ENCODE results near the gene CNGA1.

Gene CNGA1

GRCh38 chr4:47899639-47900038 lies 116.8 kb downstream of the CNGA1 start:
- DNase-seq (ENCODE audit: low read depth, low spot score): no peak

DNA sequence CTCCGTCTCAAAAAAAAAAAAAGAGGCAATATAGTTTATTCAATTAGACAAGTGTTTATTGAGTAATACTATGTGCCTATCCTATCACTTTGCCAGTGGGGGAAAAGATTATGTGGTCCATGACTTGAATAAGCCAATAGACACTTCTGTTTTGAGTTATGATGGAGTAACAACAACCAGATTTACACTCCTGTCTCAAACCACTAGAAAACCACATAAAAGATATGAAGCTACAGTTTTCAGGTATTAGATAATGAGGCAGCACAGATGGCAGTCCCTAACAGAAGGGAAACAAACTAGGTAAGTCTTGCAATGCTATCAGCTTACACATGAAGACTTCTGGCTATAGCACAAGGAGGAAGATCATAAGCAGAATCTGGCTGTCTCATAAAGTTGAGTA lies 124.6 kb downstream of the CNGA1 start:
- DNase-seq (ENCODE audit: low read depth, low spot score): no peak

Data from iPS DF 19.7 (cell line).